Breast epithelium (tissue), 4 donors: ENCODE results near the gene TNFRSF6B. TPM values are rescaled to one million over a fixed set of nuclear protein-coding genes. Genes with fewer than 3 reads are reported as not detected.

ENCODE experiments used
- DNase-seq, 2 donors: peaks; one replicate each; pipeline ENCODE4 v3.0.0-alpha.2; 2019; ENCODE audit warnings: low spot score in 2 of 2
- H3K27ac ChIP-seq, 2 donors: fragments of 200-600 bp; sonication (generic) in 1 of 2; one replicate each; pipeline ENCODE4 v1.5.1; 2016 to 2019; ENCODE audit warnings: mild to moderate bottlenecking in 1 of 2
- H3K27me3 ChIP-seq, 2 donors: fragments of 200-600 bp; sonication (generic) in 1 of 2; one replicate each; pipeline versions ENCODE4 v1.5.1 to v1.6.0; 2017 to 2019; ENCODE audit warnings: control low read depth in 1 of 2, mild to moderate bottlenecking in 1 of 2
- H3K36me3 ChIP-seq: fragments of 200-600 bp; one replicate; pipeline ENCODE4 v1.5.1; 2019
- H3K4me1 ChIP-seq, 2 donors: fragments of 200-600 bp; sonication (generic); one replicate each; pipeline ENCODE4 v1.5.1; 2016 to 2019; ENCODE audit warnings: control low read depth in 1 of 2
- H3K4me3 ChIP-seq, 3 donors: fragments of 200-600 bp; sonication (generic); 1 replicate in 2 of 3; 2 replicates in 1 of 3; pipeline ENCODE4 v1.5.1; 2016 to 2019; ENCODE audit warnings: mild to moderate bottlenecking in 3 of 3, moderate library complexity in 2 of 3
- H3K9me3 ChIP-seq, 2 donors: fragments of 200-600 bp; sonication (generic) in 1 of 2; one replicate each; pipeline ENCODE4 v1.5.1; 2016 to 2019; ENCODE audit warnings: control low read depth in 1 of 2
- POLR2A ChIP-seq: fragments of 450-650 bp; IDR thresholded peaks from one replicate; pipeline ENCODE4 v1.6.1; 2016; ENCODE audit warnings: antibody characterized with exemption, mild to moderate bottlenecking, moderate library complexity
- POLR2AphosphoS5 ChIP-seq, 3 donors: sonication (generic); formaldehyde crosslinking; IDR thresholded peaks; one replicate each; pipeline ENCODE4 v1.6.1; 2017; ENCODE audit warnings: antibody characterized with exemption in 3 of 3
- intact Hi-C: fragments of 100-400 bp; cut with DNase I; formaldehyde crosslinking; loops from one replicate; pipeline ENCODE4 v1.15.1; 2023; ENCODE audit warnings: low total_unique reads
- total RNA-seq, 3 donors: library from RNA; depleted of rRNA; stranded (reverse); fragments of >200 nt; gene quantifications; one replicate each; pipeline ENCODE4 v1.1.0, GENCODE V29; 2016
- TF ChIP-seq, protein P1 (sequence below), 3 donors: fragments of 450-650 bp; IDR thresholded peaks; one replicate each; pipeline ENCODE4 v1.5.1; 2016 to 2017; ENCODE audit warnings: antibody characterized with exemption in 3 of 3, mild to moderate bottlenecking in 3 of 3, moderate library complexity in 3 of 3

The TNFRSF6B gene
- total RNA-seq, 3 donors from 2014 or later = 2.8 to 40.0 (median 7.4) TPM

DNA sequence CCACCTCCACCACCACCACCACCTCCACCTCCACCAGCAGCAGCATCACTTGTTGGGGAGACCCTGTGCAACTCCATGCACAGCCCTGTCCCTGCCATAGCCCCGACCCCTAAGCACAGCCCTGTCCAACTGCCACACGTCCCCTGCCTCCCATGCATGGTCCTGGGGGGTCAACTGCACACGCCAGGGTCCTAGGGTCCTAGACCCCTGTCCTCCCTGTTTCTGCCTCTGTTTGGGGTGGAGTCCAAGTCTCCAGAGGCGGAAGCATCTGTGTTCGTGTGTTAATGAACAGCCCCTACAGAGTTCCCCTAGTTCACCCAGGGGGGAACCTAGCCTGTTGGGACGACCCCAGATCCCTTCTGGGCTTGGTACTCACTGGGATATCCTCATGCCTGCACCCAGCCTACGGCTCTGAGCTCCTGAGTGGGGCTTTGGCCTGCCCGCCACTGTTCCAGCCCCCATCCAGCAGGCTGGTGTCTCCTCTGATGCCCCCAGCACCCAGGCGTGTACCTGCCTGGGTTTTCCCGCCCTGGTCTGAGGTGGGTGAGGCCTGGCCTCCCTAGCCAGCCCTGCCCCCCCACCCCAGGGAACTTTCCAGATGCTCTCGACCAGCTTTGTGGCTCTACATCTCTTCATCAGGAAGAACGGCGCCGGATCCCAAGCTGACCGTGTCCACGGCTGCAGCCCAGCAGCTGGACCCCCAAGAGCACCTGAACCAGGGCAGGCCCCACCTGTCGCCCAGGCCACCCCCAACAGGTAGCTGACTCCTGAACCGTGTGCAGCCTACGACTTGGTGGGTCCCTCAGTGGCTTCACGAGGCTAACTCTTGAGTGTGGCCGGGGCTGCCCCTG is 2.5 kb upstream of the TNFRSF6B start:
- peak overlapping the region in 1 of 2 donors; percentile 35 for H3K27ac ChIP-seq
- H3K36me3 ChIP-seq = no peaks in the 10 kb centered on the region
- H3K27me3 ChIP-seq = no peaks in the 10 kb centered on the region
- no peak overlapping the region for H3K4me3 ChIP-seq
- intact Hi-C loops = no loop called here
- H3K9me3 ChIP-seq = no peaks in the 10 kb centered on the region
- peaks cover 12 to 14% of the 10 kb centered on the region in 2 donors for H3K4me1 ChIP-seq
- DNase-seq = no peak
- TF ChIP-seq, protein P1, sequence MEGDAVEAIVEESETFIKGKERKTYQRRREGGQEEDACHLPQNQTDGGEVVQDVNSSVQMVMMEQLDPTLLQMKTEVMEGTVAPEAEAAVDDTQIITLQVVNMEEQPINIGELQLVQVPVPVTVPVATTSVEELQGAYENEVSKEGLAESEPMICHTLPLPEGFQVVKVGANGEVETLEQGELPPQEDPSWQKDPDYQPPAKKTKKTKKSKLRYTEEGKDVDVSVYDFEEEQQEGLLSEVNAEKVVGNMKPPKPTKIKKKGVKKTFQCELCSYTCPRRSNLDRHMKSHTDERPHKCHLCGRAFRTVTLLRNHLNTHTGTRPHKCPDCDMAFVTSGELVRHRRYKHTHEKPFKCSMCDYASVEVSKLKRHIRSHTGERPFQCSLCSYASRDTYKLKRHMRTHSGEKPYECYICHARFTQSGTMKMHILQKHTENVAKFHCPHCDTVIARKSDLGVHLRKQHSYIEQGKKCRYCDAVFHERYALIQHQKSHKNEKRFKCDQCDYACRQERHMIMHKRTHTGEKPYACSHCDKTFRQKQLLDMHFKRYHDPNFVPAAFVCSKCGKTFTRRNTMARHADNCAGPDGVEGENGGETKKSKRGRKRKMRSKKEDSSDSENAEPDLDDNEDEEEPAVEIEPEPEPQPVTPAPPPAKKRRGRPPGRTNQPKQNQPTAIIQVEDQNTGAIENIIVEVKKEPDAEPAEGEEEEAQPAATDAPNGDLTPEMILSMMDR (IDR thresholded peaks at IDR 0.05) = no peak
- no peak for TF ChIP-seq POLR2AphosphoS5 (IDR thresholded peaks at IDR 0.05)

DNA sequence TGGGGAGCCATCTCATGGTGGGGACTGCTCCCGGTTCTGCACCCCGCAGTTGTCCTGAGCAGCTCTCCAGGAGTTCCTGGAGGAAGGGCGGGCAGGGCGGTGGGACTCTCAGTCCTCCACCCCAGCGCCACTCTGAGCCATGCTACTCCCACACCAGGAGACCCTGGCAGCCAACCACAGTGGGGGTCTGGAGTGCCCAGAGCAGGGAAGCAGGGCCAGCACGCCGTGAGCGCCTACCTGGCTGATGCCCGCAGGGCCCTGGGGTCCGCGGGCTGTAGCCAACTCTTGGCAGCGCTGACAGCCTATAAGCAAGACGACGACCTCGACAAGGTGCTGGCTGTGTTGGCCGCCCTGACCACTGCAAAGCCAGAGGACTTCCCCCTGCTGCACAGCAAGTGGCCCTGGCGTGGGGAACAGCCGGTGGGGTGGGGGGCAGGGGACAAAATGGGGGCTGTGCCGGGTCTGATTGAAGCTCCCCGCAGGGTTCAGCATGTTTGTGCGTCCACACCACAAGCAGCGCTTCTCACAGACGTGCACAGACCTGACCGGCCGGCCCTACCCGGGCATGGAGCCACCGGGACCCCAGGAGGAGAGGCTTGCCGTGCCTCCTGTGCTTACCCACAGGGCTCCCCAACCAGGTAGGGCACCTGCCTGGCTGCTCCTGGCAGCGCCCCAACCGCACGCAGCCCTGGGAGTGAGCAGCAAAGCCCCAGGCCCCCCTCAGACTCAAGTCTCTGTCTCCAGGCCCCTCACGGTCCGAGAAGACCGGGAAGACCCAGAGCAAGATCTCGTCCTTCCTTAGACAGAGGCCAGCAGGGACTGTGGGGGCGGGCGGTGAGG is 1.6 kb upstream of the TNFRSF6B start:
- intact Hi-C loops = no loop called here
- peaks cover 14 to 17% of the 10 kb centered on the region in 2 donors for H3K4me1 ChIP-seq
- TF ChIP-seq, protein P1 (IDR thresholded peaks at IDR 0.05) = no peak
- TF ChIP-seq POLR2AphosphoS5 (IDR thresholded peaks at IDR 0.05) (no peak), POLR2A (no peak)
- no peaks in the 10 kb centered on the region for H3K36me3 ChIP-seq
- no peak for DNase-seq
- H3K4me3 ChIP-seq = no peak overlapping the region
- H3K27me3 ChIP-seq = no peaks in the 10 kb centered on the region
- no peaks in the 10 kb centered on the region for H3K9me3 ChIP-seq
- H3K27ac ChIP-seq = peak overlapping the region in 1 of 2 donors; percentile 35

DNA sequence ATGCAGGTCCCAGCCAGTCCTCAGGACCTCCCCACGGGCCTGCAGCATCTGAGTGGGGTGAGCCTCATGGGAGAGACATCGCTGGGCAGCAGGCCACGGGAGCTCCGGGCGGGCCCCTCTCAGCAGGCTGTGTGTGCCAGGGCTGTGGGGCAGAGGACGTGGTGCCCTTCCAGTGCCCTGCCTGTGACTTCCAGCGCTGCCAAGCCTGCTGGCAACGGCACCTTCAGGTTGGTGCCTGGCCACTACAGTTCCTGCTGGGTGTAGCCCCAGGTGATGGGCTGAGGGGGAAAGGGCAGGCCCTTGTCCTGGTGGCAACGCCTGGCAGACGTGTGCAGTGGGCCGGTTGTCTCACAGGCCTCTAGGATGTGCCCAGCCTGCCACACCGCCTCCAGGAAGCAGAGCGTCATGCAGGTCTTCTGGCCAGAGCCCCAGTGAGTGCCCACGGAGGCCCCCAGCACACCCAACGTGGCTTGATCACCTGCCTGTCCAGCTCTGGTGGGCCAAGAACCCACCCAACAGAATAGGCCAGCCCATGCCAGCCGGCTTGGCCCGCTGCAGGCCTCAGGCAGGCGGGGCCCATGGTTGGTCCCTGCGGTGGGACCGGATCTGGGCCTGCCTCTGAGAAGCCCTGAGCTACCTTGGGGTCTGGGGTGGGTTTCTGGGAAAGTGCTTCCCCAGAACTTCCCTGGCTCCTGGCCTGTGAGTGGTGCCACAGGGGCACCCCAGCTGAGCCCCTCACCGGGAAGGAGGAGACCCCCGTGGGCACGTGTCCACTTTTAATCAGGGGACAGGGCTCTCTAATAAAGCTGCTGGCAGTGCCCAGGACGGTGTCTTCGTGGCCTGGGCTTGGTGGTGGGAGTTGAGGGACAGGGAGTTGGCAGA is 787 bp upstream of the TNFRSF6B start:
- no peak for DNase-seq

DNA sequence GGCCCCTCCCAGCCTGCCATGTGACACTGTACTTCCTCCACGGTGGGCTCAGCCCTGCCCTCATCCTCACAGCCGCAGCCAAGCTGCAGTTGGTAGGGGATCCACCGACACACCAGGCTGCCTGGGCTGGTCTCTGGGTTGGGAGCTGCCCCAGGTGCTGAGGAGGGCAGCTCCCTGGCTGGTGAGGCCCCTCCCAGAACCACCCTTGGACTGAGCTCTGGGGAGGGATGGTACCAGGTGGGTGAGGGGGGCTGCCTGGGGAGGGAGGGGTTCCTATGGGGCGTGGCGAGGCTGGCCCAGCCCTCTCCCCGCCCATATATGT is 185 bp upstream of the TNFRSF6B start:
- Histone ChIP-seq H3K36me3 (no peaks in the 10 kb centered on the region), H3K27me3 (no peaks in the 10 kb centered on the region), H3K9me3 (no peaks in the 10 kb centered on the region), H3K4me1 (peaks cover 14 to 17% of the 10 kb centered on the region in 2 donors), H3K4me3 (peak overlapping the region; percentile 34 to 57 (median 34)), H3K27ac (peak overlapping the region in 1 of 2 donors; percentile 34)
- intact Hi-C loops = no loop called here
- DNase-seq = no peak
- TF ChIP-seq, protein P1 (IDR thresholded peaks at IDR 0.05) = no peak
- no peak for TF ChIP-seq POLR2A

More for the DNA sequence above, 787 bp upstream of the TNFRSF6B start:
- TF ChIP-seq, protein P1 (IDR thresholded peaks at IDR 0.05) = no peak
- TF ChIP-seq POLR2A = no peak
- TF ChIP-seq POLR2AphosphoS5 (IDR thresholded peaks at IDR 0.05) = no peak
- intact Hi-C loops = no loop called here
- Histone ChIP-seq H3K4me3 (peak overlapping the region in 1 of 3 donors; percentile 57), H3K36me3 (no peaks in the 10 kb centered on the region), H3K27ac (peak overlapping the region in 1 of 2 donors; percentile 34), H3K9me3 (no peaks in the 10 kb centered on the region), H3K27me3 (no peaks in the 10 kb centered on the region), H3K4me1 (peaks cover 14 to 17% of the 10 kb centered on the region in 2 donors)
